Neural cell (in vitro differentiated cells): ENCODE data around the gene STARD9.

Source experiments
- CTCF ChIP-seq: fragments of 450-650 bp; IDR thresholded peaks from 2 replicates; pipeline ENCODE4 v1.5.1; 2014; ENCODE audit warnings: antibody characterized with exemption, mild to moderate bottlenecking, moderate library complexity; ENCODE audit not compliant: poor library complexity, severe bottlenecking
- EP300 ChIP-seq: fragments of 450-650 bp; conservative IDR thresholded peaks from 2 replicates; pipeline ENCODE4 v1.6.1; 2014; ENCODE audit warnings: antibody characterized with exemption, mild to moderate bottlenecking, moderate library complexity; ENCODE audit not compliant: poor library complexity, severe bottlenecking
- POLR2AphosphoS5 ChIP-seq: IDR thresholded peaks from 2 replicates; pipeline ENCODE4 v1.6.1; 2012
- SMC3 ChIP-seq: fragments of 450-650 bp; conservative IDR thresholded peaks from 2 replicates; pipeline ENCODE4 v1.6.1; 2014; ENCODE audit warnings: antibody characterized with exemption, mild to moderate bottlenecking, moderate library complexity; ENCODE audit not compliant: poor library complexity
- TF ChIP-seq, protein P1 (sequence below): IDR thresholded peaks from 2 replicates; pipeline ENCODE4 v1.6.1; 2012; ENCODE audit warnings: borderline replicate concordance

DNA sequence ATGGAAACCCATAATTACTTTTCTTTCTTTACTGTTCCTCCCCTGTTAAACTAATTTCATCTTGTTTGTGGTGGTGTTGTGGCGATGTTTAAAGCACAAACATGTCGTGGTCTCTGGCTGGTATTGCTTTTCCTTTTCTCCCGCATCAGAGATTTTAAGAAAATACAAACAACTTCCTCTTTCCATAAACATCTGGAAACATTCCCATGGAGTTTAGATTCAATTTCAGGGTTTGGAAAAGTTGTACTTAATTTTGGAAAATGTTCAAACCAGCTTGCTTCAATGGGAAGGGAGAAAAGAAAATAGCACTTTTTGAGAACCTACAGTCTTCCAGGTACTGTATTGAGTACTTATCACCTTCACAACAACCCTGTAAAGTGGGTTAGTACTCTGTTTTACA is 30.4 kb downstream of the STARD9 start:
- TF ChIP-seq SMC3 (no peak), CTCF (no peak), EP300 (no peak), POLR2AphosphoS5 (no peak)
- TF ChIP-seq, protein P1, sequence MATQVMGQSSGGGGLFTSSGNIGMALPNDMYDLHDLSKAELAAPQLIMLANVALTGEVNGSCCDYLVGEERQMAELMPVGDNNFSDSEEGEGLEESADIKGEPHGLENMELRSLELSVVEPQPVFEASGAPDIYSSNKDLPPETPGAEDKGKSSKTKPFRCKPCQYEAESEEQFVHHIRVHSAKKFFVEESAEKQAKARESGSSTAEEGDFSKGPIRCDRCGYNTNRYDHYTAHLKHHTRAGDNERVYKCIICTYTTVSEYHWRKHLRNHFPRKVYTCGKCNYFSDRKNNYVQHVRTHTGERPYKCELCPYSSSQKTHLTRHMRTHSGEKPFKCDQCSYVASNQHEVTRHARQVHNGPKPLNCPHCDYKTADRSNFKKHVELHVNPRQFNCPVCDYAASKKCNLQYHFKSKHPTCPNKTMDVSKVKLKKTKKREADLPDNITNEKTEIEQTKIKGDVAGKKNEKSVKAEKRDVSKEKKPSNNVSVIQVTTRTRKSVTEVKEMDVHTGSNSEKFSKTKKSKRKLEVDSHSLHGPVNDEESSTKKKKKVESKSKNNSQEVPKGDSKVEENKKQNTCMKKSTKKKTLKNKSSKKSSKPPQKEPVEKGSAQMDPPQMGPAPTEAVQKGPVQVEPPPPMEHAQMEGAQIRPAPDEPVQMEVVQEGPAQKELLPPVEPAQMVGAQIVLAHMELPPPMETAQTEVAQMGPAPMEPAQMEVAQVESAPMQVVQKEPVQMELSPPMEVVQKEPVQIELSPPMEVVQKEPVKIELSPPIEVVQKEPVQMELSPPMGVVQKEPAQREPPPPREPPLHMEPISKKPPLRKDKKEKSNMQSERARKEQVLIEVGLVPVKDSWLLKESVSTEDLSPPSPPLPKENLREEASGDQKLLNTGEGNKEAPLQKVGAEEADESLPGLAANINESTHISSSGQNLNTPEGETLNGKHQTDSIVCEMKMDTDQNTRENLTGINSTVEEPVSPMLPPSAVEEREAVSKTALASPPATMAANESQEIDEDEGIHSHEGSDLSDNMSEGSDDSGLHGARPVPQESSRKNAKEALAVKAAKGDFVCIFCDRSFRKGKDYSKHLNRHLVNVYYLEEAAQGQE = no peak
